ENCODE results near the gene PDE6B. TPM values are rescaled to one million over a fixed set of nuclear protein-coding genes. Genes with fewer than 3 reads are reported as not detected.

PDE6B gene
- total and polyA plus RNA-seq, 2 experiments from 2014 or later, result 17.3 to 26.1 TPM

GRCh38 chr4:678331-679103 lies 53.1 kb downstream of the PDE6B start:
- Histone ChIP-seq H3K4me2 (no peak overlapping the region), H3K79me2 (peaks cover 14% of the 10 kb centered on the region), H3K9me2 (replicated peaks; ENCODE audit: insufficient read depth) (no peaks in the 10 kb centered on the region), H3K4me1 (ENCODE audit: insufficient read depth) (peaks cover 16% of the 10 kb centered on the region), H3K9me3 (ENCODE audit: low read depth) (no peaks in the 10 kb centered on the region), H2AFZ (no peak overlapping the region), H4K20me1 (ENCODE audit: insufficient read depth, poor library complexity, severe bottlenecking) (no peaks in the 10 kb centered on the region), H3K4me3 (no peak overlapping the region), H3K27me3 (no peaks in the 10 kb centered on the region), H3K27ac (no peak overlapping the region), H3K36me3 (replicated peaks; ENCODE audit: insufficient read depth, low read depth) (no peaks in the 10 kb centered on the region)
- WGBS (ENCODE audit: low lambda C conversion rate, missing lambda C conversion rate), result 77% methylated on average over 14 of the region's 14 CpGs
- no peak for DNase-seq (ENCODE audit: low spot score)
- TF ChIP-seq EZH2 (IDR thresholded peaks at IDR 0.05; ENCODE audit: borderline replicate concordance) (no peak), EZH2phosphoT487 (IDR thresholded peaks at IDR 0.05; ENCODE audit: low read depth, severe bottlenecking, unreplicated experiment) (no peak)
- TF ChIP-seq, protein P1, sequence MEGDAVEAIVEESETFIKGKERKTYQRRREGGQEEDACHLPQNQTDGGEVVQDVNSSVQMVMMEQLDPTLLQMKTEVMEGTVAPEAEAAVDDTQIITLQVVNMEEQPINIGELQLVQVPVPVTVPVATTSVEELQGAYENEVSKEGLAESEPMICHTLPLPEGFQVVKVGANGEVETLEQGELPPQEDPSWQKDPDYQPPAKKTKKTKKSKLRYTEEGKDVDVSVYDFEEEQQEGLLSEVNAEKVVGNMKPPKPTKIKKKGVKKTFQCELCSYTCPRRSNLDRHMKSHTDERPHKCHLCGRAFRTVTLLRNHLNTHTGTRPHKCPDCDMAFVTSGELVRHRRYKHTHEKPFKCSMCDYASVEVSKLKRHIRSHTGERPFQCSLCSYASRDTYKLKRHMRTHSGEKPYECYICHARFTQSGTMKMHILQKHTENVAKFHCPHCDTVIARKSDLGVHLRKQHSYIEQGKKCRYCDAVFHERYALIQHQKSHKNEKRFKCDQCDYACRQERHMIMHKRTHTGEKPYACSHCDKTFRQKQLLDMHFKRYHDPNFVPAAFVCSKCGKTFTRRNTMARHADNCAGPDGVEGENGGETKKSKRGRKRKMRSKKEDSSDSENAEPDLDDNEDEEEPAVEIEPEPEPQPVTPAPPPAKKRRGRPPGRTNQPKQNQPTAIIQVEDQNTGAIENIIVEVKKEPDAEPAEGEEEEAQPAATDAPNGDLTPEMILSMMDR (IDR thresholded peaks at IDR 0.05; ENCODE audit: poor library complexity), result no peak

- Histone ChIP-seq H2AFZ (no peak overlapping the region), H3K9me2 (replicated peaks; ENCODE audit: insufficient read depth) (no peaks in the 10 kb centered on the region), H3K4me2 (no peak overlapping the region), H3K9me3 (ENCODE audit: low read depth) (no peaks in the 10 kb centered on the region), H3K27ac (no peak overlapping the region), H3K4me3 (no peak overlapping the region), H3K36me3 (replicated peaks; ENCODE audit: insufficient read depth, low read depth) (no peaks in the 10 kb centered on the region), H3K79me2 (peaks cover 12% of the 10 kb centered on the region), H3K27me3 (no peaks in the 10 kb centered on the region), H3K4me1 (ENCODE audit: insufficient read depth) (peaks cover 21% of the 10 kb centered on the region), H4K20me1 (ENCODE audit: insufficient read depth, poor library complexity, severe bottlenecking) (no peaks in the 10 kb centered on the region)
- WGBS (ENCODE audit: low lambda C conversion rate, missing lambda C conversion rate), result 84% methylated on average over 11 of the region's 13 CpGs
- DNase-seq (ENCODE audit: low spot score), result no peak
- TF ChIP-seq EZH2phosphoT487 (IDR thresholded peaks at IDR 0.05; ENCODE audit: low read depth, severe bottlenecking, unreplicated experiment) (no peak), EZH2 (IDR thresholded peaks at IDR 0.05; ENCODE audit: borderline replicate concordance) (no peak)
- TF ChIP-seq, protein P1 (IDR thresholded peaks at IDR 0.05; ENCODE audit: poor library complexity), result no peak
Measured at GRCh38 chr4:679104-679481, 53.7 kb downstream of the PDE6B start.

DNA sequence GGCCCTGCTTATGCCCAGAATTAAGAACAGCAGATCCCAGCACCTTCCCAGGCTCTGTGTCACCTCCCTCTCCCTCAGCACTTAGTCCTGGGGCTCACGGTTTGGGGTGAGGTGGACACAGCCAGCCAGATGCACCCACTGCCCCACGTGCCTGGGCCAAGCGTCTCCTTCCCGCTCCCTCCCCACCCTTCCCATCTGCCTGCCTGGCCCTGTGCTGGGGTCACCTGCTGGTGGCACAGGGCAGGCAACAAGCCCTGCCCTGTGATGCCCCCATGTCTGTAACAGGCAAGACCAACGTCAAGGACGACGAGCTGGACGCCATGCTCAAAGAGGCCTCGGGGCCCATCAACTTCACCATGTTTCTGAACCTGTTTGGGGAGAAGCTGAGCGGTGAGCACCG lies 54.3 kb downstream of the PDE6B start:
- Histone ChIP-seq H3K4me3 (no peak overlapping the region), H3K27me3 (no peaks in the 10 kb centered on the region), H3K4me1 (ENCODE audit: insufficient read depth) (peaks cover 22% of the 10 kb centered on the region), H3K36me3 (replicated peaks; ENCODE audit: insufficient read depth, low read depth) (no peaks in the 10 kb centered on the region), H4K20me1 (ENCODE audit: insufficient read depth, poor library complexity, severe bottlenecking) (no peaks in the 10 kb centered on the region), H3K27ac (no peak overlapping the region), H3K9me3 (ENCODE audit: low read depth) (no peaks in the 10 kb centered on the region), H3K9me2 (replicated peaks; ENCODE audit: insufficient read depth) (no peaks in the 10 kb centered on the region), H3K4me2 (no peak overlapping the region), H3K79me2 (peaks cover 12% of the 10 kb centered on the region), H2AFZ (no peak overlapping the region)
- WGBS (ENCODE audit: low lambda C conversion rate, missing lambda C conversion rate), result 92% methylated on average over 9 of the region's 11 CpGs
- TF ChIP-seq EZH2 (IDR thresholded peaks at IDR 0.05; ENCODE audit: borderline replicate concordance) (no peak), EZH2phosphoT487 (IDR thresholded peaks at IDR 0.05; ENCODE audit: low read depth, severe bottlenecking, unreplicated experiment) (no peak)
- TF ChIP-seq, protein P1 (IDR thresholded peaks at IDR 0.05; ENCODE audit: poor library complexity), result no peak
- no peak for DNase-seq (ENCODE audit: low spot score)
